Osteocyte (in vitro differentiated cells): Measurements from ENCODE around the gene BLM. TPM values are rescaled to one million over a fixed set of nuclear protein-coding genes. Genes with fewer than 3 reads are reported as not detected.

Source experiments
- DNase-seq: peaks from one replicate; pipeline ENCODE4 v3.0.0; 2021; ENCODE audit warnings: mixed read lengths; ENCODE audit not compliant: unreplicated experiment; ENCODE audit errors: extremely low spot score
- H3K27ac Mint-ChIP-seq: one replicate; pipeline ENCODE4 v1.8.0; 2021; ENCODE audit warnings: mild to moderate bottlenecking, mixed read lengths; ENCODE audit not compliant: unreplicated experiment
- H3K27me3 Mint-ChIP-seq: one replicate; pipeline ENCODE4 v1.8.0; 2021; ENCODE audit warnings: mixed read lengths; ENCODE audit not compliant: unreplicated experiment
- H3K36me3 Mint-ChIP-seq: one replicate; pipeline ENCODE4 v1.8.0; 2021; ENCODE audit warnings: mixed read lengths; ENCODE audit not compliant: unreplicated experiment
- H3K4me1 Mint-ChIP-seq: one replicate; pipeline ENCODE4 v1.8.0; 2021; ENCODE audit warnings: mixed read lengths; ENCODE audit not compliant: unreplicated experiment
- H3K4me3 Mint-ChIP-seq: one replicate; pipeline ENCODE4 v1.8.0; 2021; ENCODE audit warnings: mild to moderate bottlenecking, moderate library complexity, mixed read lengths; ENCODE audit not compliant: unreplicated experiment
- H3K9me3 Mint-ChIP-seq: one replicate; pipeline ENCODE4 v1.8.0; 2021; ENCODE audit warnings: mixed read lengths; ENCODE audit not compliant: unreplicated experiment
- total RNA-seq: library from RNA; stranded (reverse); gene quantifications from 2 replicates; pipeline ENCODE4 v1.2.1, GENCODE V29; 2021
- TF ChIP-seq, protein P1 (sequence below): fragments of 200-600 bp; sonication (generic); IDR thresholded peaks from 2 replicates; pipeline ENCODE4 v1.5.0; 2021; ENCODE audit warnings: antibody characterized with exemption, mild to moderate bottlenecking, moderate library complexity

BLM gene
- total RNA-seq, 1 donor from 2014 or later: 2.7 TPM

- TF ChIP-seq, protein P1, sequence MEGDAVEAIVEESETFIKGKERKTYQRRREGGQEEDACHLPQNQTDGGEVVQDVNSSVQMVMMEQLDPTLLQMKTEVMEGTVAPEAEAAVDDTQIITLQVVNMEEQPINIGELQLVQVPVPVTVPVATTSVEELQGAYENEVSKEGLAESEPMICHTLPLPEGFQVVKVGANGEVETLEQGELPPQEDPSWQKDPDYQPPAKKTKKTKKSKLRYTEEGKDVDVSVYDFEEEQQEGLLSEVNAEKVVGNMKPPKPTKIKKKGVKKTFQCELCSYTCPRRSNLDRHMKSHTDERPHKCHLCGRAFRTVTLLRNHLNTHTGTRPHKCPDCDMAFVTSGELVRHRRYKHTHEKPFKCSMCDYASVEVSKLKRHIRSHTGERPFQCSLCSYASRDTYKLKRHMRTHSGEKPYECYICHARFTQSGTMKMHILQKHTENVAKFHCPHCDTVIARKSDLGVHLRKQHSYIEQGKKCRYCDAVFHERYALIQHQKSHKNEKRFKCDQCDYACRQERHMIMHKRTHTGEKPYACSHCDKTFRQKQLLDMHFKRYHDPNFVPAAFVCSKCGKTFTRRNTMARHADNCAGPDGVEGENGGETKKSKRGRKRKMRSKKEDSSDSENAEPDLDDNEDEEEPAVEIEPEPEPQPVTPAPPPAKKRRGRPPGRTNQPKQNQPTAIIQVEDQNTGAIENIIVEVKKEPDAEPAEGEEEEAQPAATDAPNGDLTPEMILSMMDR: no peak
- Mint-ChIP-seq H3K27ac (no peak overlapping the region), H3K4me1 (peaks cover 19% of the 10 kb centered on the region), H3K4me3 (no peak overlapping the region), H3K36me3 (peaks cover 4% of the 10 kb centered on the region), H3K27me3 (no peaks in the 10 kb centered on the region), H3K9me3 (no peaks in the 10 kb centered on the region)
- DNase-seq: no peak
Measured at GRCh38 chr15:90709278-90709677, 7.9 kb upstream of the BLM start.

DNA sequence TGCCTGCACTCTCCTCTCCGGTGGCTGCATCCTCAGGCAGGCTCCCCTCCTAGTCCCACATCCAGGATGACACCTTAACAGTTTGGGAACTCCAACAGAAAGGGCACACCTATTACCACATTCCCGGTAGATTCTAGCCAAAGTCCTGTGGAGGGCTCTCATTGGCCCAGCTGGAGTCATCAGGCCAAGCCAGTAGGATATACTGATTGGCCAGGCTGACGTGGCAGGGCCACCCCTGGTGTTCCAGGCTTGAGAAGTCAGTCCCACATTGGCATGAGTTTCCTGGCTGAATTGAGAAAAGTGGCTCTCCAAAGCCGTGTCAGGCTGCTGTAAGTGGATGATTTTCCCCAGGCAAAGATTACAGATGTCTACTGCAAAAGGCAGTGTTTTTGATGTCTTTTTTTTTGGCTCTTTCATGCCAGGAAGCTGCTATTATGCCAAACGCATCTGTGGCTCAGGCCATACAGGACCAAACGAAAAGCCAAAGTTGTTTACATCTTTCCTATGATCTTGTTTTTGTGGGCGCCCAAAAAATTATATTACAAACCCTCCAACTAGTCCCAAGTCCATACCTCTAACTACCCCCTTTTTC, 6.6 kb upstream of the BLM start:
- Mint-ChIP-seq H3K36me3 (peaks cover 4% of the 10 kb centered on the region), H3K4me1 (peaks cover 14% of the 10 kb centered on the region)

DNA sequence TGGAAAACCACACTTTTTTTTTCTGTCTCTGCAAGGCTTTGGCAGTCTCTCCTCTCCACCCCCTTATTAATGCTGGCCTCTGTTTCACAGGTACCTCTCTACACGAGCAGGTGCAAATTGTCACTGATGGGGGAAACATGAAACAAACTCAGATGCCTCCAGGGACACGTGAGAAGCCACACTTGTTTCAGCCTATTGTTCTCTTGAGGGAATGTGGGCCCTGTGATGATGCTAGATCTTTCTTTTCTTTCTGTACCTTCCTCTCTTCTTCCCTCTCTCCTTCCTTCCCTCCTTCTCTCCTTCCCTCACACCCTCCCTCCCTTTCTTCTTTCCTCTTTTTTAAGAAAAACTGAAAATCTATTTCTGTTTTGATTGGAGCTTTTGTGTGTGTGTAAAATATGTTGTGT, 5.7 kb upstream of the BLM start:
- Mint-ChIP-seq H3K36me3 (peaks cover 4% of the 10 kb centered on the region), H3K27me3 (no peaks in the 10 kb centered on the region), H3K9me3 (peaks cover 6% of the 10 kb centered on the region), H3K27ac (no peak overlapping the region), H3K4me1 (peaks cover 16% of the 10 kb centered on the region), H3K4me3 (no peak overlapping the region)
- DNase-seq: peak; percentile 10
- TF ChIP-seq, protein P1: no peak

More for the DNA sequence above, 6.6 kb upstream of the BLM start:
- Mint-ChIP-seq H3K4me3 (no peak overlapping the region), H3K27me3 (no peaks in the 10 kb centered on the region), H3K27ac (no peak overlapping the region), H3K9me3 (no peaks in the 10 kb centered on the region)
- peak; percentile 44 for DNase-seq
- TF ChIP-seq, protein P1: no peak

DNA sequence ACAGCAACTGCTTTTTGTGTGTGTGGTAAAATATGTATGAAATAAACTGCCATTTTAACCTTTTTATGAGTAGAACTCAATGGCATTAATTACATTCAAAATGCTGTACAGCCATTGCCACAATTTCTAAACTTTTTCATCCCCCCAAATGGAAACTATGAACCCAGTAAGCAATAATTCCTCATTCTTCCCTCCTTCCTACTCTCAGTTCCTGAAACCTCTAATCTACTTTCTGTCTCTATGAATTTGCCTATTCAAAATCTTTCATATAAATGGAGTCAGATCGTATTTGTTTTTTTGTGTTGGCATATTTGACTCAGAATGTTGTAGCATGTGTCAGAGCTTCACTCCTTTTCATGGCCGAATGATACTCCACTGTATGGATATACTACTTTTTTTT, 5.3 kb upstream of the BLM start:
- Mint-ChIP-seq H3K4me1 (peaks cover 12% of the 10 kb centered on the region), H3K27me3 (no peaks in the 10 kb centered on the region), H3K36me3 (peaks cover 4% of the 10 kb centered on the region), H3K4me3 (no peak overlapping the region), H3K27ac (no peak overlapping the region), H3K9me3 (peaks cover 6% of the 10 kb centered on the region)
- TF ChIP-seq, protein P1: no peak
- no peak for DNase-seq

- DNase-seq: no peak
- Mint-ChIP-seq H3K9me3 (peaks cover 6% of the 10 kb centered on the region), H3K4me1 (peaks cover 13% of the 10 kb centered on the region), H3K27ac (no peak overlapping the region), H3K36me3 (peaks cover 4% of the 10 kb centered on the region), H3K27me3 (no peaks in the 10 kb centered on the region), H3K4me3 (no peak overlapping the region)
- TF ChIP-seq, protein P1: no peak
Measured at GRCh38 chr15:90713081-90713480, 4.1 kb upstream of the BLM start.
